GM19463 (cell line): ENCODE results near the gene RIN3.

Experiments
- ATAC-seq: cut with Tn5 transposase; IDR thresholded peaks from one replicate; pipeline ENCODE4 v1.9.1; 2021; ENCODE audit warnings: mild to moderate bottlenecking, moderate library complexity; ENCODE audit not compliant: unreplicated experiment

Gene RIN3

DNA sequence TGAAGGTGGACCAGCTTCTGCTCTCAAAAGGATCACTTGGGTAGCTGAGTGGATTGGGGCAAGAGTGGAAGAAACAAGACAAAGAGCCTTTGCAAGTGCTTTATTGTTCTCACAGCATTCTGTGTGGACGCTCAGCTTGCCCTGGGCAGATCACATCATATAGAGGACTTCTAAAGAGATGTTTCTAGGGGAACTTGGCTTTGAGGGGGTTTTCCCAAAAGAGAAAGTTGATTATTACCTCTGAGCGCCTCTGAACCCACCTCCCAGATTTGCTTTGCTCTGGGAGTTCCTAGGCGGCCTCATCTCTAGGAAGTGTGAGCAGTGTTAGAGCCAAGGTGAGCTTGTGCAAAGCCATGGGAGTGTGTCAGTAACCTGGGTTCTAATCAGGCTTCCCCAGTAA lies 81.7 kb downstream of the RIN3 start:
- no peak for ATAC-seq

DNA sequence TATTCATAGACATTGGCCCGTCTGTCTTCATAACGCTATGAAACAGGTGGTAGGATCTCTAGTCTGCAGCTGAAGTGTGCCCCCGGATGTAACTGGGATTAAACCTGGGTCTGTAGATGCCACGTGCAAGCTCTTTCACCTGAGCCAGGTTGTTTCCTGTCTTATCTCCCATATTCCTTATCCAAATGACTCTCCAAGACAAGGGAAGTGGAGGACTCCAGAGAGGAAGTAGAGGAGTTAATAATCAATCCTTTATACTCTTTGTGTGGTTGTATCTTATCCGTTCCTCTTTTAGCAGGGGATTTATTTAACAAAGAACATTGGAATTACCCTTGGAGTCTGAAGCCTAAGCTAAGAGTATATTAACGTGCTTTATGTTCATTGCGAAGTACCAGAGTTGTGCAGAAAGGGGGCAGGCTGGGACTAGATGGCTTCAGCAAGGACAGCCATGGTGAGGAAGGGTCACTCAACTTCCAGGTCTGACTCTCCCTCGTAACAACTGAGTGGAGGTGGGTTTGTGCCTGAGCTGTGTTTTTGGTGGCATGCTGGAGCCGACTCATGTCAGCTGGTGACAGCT lies 82.8 kb downstream of the RIN3 start:
- no peak for ATAC-seq

DNA sequence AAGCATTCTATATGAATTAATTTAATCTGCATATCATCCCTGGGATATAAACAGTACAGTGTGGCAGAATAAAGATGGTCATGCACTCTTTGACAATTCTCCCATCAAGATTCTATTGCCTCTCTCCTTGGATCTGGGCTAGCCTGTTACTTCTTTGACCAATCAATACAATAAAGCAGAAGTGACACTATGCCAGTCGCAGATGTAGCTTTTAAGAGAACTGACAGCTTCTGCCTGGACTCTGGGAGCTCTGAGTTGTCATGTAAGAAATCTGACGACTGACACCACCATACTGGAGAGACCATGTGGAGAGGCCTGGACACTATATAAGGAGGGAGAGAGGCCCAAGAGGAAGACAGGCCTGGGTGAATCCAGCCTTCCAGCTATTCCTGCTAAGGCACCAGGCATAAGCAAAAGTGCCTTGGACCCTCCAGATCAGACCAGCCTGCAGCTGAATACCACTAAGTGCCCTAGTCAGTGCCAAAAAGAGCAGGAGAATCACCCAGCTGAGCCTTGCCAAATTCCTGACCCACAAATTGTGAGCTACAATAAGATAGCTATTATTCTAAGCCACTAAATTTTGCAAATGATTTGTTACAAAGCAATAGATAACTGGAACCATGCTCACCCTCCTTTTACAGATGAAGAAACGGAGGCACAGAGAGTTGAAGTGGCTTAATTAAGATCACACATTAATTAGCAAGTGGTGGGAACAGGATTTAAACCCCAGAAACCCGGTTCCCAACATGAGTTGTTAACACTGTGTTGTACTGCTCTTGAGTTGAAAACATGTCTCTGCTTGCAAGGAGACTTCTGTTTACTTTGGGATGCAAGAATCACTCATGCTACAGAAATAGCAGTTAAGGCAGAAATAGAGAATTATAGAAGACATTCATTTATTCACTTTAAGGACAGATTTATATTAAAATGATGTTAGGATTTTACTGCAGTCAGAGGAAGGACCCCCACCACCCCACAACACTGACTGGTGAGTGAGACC lies 84.6 kb downstream of the RIN3 start:
- no peak for ATAC-seq

DNA sequence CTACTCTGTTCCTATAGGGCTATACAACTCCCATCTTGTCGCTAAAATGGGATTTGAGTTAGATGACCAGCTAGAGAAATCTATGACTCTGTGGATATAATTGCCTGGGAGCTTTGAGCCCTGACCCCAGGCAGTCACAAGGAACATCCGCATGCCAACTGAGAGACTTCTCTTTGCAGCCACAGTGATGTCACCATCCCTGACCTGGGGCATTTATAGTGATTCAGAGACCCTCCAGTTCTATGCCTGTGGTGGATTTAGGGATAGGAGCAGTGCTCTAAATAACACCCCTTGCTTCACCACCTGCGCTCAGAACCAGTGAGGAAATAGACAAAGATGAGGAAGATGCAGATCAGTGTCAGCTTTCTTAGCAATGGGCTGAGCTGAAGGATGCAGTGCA lies 86.2 kb downstream of the RIN3 start:
- no peak for ATAC-seq

DNA sequence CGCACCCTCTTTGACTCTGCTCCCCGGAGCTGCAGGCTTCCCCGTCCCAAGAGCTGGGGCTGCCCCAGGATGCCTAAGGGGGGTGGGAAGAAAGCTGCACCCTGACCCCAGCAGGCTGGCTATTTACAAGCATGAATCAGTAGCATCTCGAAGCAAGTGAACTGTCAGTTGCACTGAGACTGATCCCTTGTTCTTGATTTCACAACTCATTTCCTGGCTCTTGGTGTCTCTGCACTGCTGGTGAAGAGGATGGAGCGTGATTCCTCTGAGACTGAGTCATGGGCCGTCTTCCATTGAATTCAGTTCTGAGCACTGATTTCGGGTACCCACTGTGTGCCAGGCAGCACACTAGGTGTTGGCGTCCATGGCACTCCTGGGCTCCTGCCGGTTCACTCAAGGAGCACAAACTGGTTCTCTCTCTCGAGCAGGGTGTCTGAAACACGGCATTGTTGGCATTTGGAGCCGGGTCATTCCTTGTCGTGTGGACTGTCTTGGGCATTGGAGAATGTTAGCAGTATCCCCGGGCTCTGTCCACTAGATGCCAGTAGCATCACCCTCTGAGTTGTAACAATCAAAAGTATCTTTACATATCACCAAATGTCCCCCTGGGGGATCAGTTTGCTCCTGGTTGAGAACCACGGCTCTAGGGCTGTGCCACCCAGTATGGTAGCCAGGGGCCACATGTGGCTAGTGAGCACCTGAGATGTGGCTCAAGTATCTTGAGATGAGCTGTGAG lies 86.9 kb downstream of the RIN3 start:
- no peak for ATAC-seq

DNA sequence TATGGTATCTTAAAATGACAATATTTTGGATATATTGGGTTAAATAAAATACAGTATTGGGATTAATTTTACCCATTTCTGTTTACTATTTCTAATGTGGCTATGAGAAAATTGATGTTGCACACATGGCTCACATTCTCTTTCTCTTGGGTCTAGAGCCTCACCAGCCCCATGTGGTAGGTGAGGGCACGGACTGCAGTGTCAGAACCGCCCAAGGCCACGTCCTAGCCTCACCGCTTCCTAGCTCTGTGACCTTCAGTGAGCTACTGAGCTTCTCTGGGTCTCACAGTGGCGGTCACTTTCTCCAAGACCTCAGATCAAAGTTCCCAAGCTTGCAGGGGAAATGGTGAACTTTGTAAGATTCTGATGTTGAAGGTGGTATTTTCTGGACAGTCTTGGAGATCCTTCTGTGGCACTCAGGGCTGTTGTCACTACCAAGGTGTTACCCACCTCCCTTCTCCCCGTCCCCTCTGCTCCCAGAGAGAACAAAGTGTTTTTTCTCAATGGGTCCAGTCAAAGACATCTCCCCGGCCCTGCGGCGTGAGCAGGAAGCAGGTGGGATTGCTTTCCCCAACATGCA lies 87.6 kb downstream of the RIN3 start:
- ATAC-seq, result no peak

DNA sequence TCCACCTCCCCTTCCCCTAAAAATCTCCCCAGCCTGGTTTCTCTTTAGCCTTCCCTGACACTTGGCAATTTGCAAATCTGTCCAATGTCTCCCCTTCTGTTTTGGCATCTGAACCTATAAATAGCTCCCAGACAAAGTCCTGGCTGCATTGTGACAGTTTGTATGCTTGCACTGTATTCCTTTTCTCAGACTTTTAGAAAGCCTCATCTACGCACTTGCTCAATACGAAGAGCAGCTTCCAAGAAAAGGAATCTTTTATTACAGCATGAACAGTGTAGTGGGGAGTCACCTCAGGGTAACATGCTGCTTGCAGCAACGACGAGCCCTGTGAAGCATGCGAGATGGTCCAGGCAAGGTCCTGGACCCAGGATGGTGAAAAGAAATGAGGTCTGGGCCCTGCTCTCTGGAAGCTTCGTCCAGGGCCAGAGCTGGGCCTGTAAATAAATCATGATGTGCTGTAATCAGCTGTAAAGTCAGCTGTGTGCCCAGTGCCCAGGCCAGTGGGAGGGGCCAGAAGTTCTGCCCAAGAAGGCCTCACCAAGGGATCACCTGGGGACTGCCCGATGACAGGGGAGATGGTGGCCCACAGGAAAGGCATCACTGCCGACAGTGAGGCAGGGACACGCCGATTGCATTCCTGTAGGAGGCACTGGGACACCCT lies 88.3 kb downstream of the RIN3 start:
- no peak for ATAC-seq

DNA sequence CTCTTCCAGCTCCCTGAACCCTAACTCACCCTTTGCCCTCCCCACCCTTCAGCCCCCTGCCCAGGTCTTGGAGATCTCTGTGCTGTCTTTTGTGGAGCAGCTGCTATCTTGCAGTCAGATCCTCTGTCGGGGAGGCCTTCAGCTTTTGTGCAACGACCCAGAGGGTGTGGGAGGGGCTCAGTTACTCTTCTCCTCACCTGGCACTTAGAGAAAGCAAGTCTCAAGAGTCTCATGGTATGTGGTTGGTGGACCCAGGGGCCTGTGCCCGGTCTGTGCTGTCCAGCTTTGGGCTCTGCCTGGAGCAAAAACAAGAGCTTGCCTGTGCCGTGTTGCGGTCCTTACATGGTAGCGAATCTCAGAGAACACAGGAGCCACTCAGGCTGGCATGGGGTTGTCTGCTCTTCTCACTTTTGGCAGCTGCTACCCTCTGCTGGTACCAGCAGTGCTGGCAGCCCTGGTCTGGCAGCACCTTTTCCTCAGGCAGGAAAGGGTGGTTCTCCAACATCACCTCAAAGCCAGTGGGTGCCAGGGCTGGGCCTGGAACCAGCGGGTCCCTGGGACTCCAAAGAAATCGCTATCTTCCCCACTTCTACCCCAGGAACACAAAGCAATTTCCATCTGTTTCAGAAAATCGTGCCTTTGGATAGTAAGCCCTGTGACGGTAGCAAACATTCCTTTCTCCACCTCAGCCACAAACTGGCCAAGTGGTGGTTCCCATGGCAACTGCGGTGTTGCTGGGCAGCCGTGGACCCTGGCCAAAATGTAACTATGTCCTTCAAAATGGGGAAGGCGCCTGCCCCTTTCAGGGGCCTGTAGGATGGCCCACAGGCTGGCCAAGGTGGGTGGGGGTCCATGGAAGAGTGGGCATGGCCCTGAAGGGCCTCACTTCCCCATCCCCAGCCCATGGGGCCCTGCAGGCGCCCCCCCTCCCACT lies 90.0 kb downstream of the RIN3 start:
- ATAC-seq, result no peak

DNA sequence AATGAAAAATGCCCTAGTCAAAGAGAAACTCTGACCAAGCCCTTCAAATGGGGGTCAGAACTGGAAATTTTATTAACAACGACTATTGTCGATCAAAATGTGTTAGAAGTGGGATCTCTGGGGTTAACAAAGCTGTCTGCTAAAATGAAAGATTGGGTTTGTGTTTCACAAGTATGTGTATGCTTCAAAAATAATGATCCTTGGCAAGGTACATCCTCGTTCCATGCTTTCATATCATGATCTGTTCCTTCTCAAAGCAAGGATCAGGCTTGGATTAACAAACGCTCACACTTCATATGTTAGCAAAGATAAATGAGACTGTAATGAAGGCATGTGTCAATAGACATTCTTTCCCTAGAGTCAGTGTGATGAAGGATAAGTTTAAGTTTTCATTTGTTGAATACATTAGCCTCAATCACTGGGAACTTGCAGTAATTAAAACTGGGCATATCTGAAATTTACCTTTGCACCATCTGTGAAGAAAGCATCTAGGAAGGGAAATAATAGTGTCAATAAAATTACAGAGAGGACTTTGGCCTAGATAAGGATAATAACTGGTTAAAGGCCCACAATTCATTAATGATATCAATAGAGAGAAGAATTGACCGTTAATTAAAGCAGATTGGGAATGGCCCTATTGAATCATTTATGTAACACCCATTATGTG lies 91.8 kb downstream of the RIN3 start:
- no peak for ATAC-seq

DNA sequence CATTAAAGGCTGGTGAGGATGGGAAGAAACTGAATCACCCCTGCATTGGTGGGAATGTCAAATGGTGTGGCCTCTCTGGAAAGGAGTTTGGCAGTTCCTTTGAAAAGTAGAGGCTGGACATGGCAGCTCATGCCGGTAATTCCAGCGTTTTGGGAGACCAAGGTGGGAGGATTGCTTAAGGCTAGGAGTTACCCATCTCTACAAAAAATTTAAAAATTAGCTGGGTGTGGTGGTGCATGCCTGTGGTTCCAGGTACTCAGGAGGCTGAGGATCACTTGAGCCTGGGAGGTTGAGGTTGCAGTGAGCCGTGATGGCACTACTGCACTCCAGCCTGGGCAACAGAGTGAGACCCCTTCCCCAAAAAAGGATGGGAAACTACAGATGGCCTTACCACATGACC lies 93.7 kb downstream of the RIN3 start:
- no peak for ATAC-seq

DNA sequence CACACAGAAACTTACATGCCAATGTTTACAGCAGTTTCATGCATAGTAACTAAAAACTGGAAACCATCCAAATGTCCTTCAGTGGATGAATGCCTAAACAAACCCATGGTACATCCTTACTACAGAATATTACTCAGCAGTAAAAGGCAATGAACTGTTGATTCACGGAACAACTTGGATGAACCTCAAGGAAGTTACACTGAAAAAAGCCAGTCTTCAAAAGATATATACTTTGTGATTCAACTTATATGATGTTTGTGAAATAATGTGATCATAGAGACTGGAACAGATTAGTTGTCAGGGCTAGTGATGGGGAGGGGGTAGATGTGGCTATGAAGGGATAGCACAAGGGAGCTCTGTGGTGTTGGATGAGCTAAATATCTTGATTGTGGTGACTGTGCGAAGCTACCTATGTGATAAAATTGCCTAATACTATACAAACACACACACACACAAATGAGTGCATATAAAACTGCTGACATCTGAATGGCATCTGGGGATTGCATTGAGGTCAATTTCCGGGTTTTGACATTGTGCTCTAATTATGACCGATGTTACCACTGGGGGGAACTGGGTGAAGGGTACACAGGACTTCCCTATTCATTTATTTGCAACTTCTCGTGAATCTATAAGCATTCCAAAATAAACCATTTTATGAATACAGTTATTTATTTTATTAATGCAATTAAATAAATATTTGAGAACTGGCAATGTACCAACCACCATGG lies 94.3 kb downstream of the RIN3 start:
- ATAC-seq, result no peak

DNA sequence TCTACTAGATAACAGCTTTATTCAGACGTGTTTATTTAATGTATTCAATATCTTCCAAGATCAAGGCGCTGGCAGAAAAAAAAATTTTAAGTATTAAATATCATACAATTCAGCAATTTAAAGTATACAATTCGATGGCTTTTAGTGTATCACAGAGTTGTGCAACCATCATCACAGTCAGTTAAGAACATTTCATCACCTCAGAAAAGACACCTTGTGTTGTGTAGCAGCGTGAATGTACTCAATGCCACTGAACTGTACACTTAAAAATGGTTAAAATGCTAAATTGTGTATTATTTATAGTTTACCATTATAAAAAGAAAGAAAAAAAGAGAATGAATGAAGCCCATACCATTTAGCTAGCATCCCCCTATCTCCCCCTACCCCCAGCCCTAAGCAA lies 96.4 kb downstream of the RIN3 start:
- ATAC-seq, result no peak

DNA sequence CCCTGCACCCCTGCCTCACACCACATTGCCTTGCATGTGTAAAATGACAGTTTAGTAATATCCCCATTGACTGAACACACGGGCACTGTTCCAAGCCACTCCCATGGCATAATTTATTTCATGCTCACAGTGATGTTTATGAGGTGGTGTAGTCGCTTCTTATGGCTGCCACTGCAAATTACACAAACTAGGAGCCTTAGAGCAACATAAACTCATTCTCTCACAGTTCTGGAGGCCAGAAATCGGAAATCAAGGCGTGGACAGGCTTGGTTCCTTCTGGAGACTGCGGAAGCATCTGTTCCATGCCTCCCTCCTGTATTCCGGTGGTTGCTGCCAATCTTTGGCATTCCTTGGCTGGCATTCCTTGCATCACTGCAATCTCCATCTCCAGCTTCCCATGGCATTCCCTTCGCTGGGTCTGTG lies 97.3 kb downstream of the RIN3 start:
- ATAC-seq, result no peak

DNA sequence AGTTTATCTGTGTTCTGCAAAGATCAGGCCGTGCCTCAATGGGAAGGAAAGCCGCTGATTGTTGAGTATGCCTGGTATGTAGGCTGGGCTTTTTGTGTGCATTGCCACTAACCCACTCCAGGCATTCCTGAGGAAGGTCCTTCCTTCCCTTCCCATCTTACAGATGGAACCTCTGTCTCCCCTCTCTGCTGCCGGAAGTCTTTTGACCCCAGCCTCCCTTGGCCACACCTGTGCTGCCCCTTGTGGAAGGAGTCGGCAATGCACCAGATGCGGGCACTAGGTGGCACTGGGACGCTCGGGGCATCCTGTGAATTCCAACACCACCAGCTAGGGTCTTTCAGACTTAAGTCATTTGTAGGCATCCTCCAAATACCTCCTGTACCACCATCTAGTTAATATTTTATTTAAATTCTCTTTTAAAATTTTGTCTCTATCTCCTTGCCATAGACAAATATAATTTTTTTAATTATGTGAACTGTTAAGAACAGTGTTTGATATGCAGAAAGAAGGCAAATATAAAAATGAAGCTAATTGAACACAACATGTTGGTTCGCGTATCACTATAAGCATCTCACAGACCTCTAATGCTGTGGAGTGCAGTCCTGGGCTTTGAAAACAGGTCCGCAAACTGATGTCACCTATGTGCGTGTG lies 99.6 kb downstream of the RIN3 start:
- ATAC-seq, result no peak

DNA sequence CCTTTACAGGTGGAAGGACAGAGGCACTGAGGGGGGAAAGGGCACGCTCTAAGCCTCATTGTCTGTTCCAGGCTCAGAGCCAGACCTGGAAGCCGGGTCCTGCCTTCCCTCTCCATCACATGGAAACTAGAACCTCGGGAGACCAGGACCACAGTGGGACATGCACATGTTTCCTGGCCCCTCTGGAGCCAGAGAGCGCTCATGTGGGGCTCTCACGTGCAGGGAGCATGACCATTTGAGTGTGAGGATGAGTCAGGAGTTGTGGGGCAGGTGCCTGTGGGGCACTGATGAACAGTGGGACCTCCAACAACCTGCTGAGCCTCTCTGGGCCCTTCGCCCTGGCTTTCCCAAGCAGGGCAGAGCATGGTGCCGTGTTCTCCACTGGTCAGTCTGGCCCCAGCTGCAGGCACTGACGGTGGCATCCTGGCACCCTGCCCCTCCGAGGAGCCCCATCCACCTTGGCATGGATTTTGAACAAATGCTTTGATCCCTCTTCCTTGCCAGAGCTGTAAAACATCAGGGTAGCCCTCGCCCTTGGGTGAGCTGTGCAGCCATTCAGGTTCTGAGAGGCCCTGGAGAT lies 100.2 kb downstream of the RIN3 start:
- ATAC-seq, result no peak

DNA sequence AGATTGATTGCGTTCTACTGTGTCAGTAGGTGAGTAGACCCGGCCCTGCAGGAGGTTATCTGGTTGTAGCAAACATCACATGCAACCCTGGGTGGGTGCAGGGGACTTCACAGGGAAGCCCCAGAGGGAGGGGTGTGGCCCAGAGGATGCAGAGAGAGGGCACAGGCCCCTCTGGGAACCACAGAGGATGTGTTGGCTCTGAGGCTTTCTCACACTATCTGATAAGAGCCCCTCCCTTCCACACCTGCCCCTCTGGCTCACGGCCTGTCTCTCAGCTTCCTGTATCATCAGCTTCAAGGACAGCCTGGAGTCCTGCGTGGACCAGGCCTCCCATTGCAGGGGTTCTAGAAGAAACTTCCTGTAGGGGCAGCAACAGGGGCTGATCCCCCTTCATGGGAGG lies 101.9 kb downstream of the RIN3 start:
- peak; percentile 89 for ATAC-seq

DNA sequence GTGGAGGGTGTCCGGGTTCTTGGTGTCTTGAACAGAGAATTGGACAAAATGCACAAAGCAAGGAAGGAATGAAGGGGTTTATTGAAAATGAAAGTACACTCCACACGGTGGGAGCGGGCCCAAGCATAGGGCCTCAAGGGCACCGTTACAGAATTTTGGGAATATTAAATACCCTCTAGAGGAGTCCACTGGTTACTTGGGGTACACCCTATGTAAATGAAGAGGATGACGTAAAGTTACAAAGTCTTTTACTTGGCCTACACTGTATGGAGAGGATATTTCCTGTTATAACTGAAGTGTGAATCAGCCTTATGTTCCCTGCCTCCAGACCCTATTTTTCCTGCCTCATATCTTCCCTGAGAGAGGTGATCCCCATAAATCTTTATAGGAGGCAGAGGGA lies 102.6 kb downstream of the RIN3 start:
- no peak for ATAC-seq

DNA sequence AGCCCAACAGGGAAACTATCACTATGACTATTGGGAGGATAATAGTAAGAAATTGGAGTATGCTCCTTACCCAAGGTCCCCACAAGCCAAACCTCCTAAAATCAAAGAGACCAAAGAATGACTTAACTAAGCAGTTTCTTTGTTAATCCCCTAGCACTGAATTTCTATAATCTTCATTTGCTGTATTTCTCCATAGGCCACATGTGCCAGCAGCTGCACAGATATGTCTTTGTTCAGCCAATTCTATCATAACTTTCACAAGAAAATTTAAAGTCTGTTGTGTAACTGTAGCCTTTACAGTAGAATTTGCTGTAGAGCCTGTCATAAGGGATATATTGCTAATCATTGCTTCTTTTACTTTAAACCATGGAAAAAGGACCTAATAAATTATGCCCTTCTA lies 104.0 kb downstream of the RIN3 start:
- ATAC-seq, result no peak
